GM12873 (cell line): ENCODE measurements around the gene DGUOK.

Source experiments
- TF ChIP-seq, protein P1 (sequence below): IDR thresholded peaks from 2 replicates; pipeline ENCODE4 v1.5.1; 2012; ENCODE audit warnings: low read depth, mild to moderate bottlenecking, moderate library complexity, low read length, control low read depth; ENCODE audit not compliant: insufficient read depth; ENCODE audit errors: missing control alignments

DGUOK gene

DNA sequence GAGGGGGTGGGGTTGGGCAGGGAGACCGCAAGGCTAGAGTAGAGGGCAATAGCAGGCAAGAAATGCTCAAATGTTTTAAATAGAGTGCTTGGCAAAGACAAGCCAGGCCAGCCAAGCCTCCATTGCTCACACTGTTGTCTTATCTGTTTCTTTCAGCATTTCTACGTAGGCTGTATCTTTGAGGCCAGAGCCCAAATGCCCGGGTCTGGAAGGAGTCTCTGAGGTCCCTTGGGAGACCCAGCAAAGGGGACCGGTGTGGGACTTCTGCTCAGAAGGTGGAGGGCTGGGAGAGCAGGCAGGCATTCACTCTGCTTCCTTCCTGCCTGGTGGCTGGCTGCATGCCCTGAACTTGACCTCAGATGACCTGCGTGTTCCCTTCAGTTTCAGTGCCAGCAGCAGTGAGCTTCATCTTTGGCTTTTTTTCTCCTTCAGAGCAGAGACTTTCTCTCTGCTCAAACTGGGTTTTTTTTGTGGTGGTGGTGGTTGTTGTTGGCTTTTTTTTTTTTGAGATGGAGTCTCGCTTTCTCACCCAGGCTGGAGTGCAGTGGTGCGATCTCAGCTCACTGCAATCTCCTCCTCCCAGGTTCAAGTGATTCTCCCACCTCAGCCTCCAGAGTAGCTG, 44.3 kb downstream of the DGUOK start:
- TF ChIP-seq, protein P1, sequence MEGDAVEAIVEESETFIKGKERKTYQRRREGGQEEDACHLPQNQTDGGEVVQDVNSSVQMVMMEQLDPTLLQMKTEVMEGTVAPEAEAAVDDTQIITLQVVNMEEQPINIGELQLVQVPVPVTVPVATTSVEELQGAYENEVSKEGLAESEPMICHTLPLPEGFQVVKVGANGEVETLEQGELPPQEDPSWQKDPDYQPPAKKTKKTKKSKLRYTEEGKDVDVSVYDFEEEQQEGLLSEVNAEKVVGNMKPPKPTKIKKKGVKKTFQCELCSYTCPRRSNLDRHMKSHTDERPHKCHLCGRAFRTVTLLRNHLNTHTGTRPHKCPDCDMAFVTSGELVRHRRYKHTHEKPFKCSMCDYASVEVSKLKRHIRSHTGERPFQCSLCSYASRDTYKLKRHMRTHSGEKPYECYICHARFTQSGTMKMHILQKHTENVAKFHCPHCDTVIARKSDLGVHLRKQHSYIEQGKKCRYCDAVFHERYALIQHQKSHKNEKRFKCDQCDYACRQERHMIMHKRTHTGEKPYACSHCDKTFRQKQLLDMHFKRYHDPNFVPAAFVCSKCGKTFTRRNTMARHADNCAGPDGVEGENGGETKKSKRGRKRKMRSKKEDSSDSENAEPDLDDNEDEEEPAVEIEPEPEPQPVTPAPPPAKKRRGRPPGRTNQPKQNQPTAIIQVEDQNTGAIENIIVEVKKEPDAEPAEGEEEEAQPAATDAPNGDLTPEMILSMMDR = no peak

DNA sequence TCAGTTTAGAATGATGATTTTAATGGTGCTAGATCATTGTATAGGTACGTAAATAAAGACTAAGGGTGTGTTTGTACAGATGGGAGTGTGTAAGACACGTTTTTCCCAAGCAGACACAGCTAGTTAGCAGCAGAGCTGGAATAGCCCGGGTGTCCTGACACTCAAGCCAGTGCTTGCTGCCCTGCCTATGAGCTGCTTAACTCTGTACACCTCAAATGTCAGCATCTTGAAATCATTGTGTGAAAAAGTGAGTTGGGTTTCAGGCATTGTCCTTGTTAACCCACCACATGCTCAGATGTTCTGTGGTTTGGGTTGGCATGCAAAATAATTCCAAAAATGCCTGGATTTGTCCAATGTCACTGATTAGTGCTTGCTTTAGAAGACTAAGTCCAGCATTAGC, 45.0 kb downstream of the DGUOK start:
- TF ChIP-seq, protein P1 = no peak

DNA sequence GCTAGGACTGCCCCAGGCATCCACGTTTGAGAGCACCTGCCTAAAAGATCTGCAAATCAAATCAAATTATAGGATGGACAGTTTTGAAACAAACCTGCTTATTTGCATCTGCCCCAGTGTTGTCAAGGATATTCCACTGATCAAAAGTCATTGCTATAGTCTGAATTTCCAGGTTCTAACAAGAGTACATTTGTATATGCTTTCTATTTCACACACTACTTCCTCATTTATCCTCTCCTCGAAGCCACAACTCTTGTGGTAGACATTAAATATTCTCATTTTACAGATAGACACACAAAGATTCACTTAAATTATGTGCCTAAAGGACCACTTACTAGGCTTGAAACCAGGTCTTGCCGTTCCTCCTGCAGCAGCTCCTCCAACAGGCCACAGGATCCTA, 46.2 kb downstream of the DGUOK start:
- TF ChIP-seq, protein P1 = no peak

DNA sequence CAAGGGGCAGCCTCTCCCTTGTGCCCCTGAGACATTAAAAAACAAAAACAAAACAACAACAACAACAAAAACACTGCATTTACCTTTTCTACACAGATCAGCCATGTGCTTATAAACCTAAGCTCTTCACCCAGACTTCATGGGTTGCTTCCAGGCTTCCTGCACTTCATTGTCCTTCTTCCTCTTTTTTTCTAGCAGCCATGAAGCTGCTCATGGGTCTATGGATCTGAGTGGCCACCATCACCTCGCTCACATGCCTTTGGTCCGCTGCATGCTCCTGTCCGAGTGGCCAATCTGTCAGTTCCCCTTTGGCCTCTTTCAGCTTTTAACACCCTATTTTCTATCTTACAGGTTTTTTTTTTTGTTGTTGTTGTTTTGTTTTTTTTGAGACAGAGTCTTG, 49.1 kb downstream of the DGUOK start:
- TF ChIP-seq, protein P1 = no peak

DNA sequence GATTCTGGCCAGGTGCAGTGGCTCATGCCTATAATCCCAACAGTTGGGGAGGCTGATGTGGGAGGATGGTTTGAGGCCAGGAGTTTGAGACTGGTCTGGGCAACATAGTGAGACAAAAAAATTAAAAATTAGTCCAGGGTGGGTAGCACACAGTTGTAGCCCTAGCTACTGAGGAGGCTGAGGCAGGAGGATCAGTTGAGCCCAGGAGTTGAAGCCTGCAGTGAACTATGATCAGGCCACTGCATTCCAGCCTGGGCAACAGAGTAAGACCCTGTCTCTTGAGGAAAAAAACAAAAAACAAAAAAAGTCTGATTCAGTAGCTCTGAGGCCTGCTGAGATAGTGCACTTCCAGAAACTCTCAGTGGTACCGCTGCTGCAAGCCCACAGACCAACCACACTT, 50.1 kb downstream of the DGUOK start:
- TF ChIP-seq, protein P1 = no peak

DNA sequence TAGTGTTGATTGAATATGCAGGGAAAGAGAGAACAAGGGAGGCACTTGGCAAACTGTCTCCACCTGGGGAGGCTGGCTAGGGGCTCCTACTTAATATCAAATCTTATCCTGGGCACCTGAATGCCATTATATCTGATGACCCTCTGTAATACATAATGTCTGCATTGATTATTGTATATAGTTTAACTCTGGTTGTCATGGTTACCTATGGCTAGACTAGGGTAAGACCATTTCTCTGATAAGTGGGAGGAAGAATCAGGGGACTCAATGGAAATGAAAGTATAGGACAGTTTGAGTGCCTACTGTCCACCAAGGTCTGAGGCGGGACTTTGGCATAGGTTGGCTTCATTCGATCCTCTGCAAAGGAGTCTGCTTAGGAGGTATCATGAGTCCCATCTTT, 50.8 kb downstream of the DGUOK start:
- TF ChIP-seq, protein P1 = no peak

DNA sequence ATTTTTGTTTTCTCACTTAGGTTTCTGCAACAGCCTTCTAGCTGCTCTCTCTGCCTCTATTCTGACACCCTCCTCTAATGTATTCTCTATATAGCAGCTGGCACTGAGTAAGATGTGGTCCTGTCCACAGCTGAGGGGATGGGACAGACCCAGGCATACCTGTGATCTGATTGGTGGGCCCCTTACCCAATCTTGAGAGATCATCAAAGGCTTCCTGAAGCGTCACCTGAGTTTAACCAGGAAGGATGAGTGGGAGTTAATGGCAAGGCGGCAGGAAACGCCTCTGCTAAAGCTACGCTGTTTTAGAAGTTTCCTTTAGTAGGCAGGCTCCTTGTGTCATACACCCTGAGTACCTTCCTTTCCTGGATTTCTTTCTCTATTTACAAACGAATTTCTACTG, 52.3 kb downstream of the DGUOK start:
- TF ChIP-seq, protein P1 = no peak
